Endothelial cell of umbilical vein (primary cell): ENCODE measurements around the gene TMEM106C. TPM values are rescaled to one million over a fixed set of nuclear protein-coding genes. Genes with fewer than 3 reads are reported as not detected.

Experiments
- BruUV-seq: library from RNA; stranded (reverse); fragments of 400-500 nt; replicated peaks from 2 replicates; lab custom pipeline; 2021; lab: Mats Ljungman, UMichigan
- CTCF ChIA-PET: fragments of 300-600, 350-600 bp; sonication (Branson Sonifier 250); formaldehyde crosslinking; loops from one replicate; lab custom pipeline; 2021; ENCODE audit warnings: antibody characterized with exemption, inconsistent platforms; lab: Charles Lee
- POLR2A ChIA-PET: fragments of 300-600, 350-600 bp; sonication (Branson Sonifier 250); formaldehyde crosslinking; loops from one replicate; lab custom pipeline; 2021; ENCODE audit warnings: antibody characterized with exemption, inconsistent platforms; lab: Charles Lee
- DNase-seq: peaks from one replicate; pipeline ENCODE4 v3.0.0-alpha.2; 2011; ENCODE audit warnings: low read depth, low spot score
- FAIRE-seq: peaks from 2 replicates; lab custom pipeline; 2011; peaks lifted over from hg19 to GRCh38; lab: Jason Lieb, UNC
- H2AFZ ChIP-seq: 2 replicates; pipeline ENCODE4 v1.6.0; 2012; ENCODE audit warnings: low read depth, low read length, control low read depth, inconsistent platforms
- H3K27ac ChIP-seq: 2 replicates; pipeline ENCODE4 v1.5.1; 2011; ENCODE audit warnings: low read depth, mild to moderate bottlenecking, control low read depth, low read length, moderate library complexity; ENCODE audit not compliant: insufficient read depth
- H3K27me3 ChIP-seq, 2 experiments: 2 replicates each; pipeline versions ENCODE4 v1.6.0 to v1.6.1; 2011; ENCODE audit warnings: low read length in 2 of 2, mixed read lengths in 1 of 2; ENCODE audit not compliant: control insufficient read depth in 2 of 2, insufficient read depth in 2 of 2
- H3K36me3 ChIP-seq, 2 experiments: 2 replicates in 1 of 2; 3 replicates in 1 of 2; pipeline ENCODE4 v1.5.1; 2011; ENCODE audit warnings: low read length in 2 of 2, mild to moderate bottlenecking in 1 of 2, moderate library complexity in 1 of 2; ENCODE audit not compliant: control insufficient read depth in 2 of 2, insufficient read depth in 2 of 2; ENCODE audit errors: extremely low read depth in 1 of 2
- H3K4me1 ChIP-seq: 3 replicates; pipeline ENCODE4 v1.5.1; 2011; ENCODE audit warnings: mild to moderate bottlenecking, low read length; ENCODE audit not compliant: control insufficient read depth, insufficient read depth; ENCODE audit errors: extremely low read depth
- H3K4me2 ChIP-seq: 2 replicates; pipeline ENCODE4 v1.6.1; 2011; ENCODE audit warnings: low read length, control low read depth, mixed read lengths; ENCODE audit not compliant: insufficient read depth
- H3K4me3 ChIP-seq, 3 experiments: fragments of 200-600 bp in 1 of 3; sonication (generic), shearing (Covaris generic) in 1 of 3; replicated peaks in 1 of 3; 2 replicates each; pipeline ENCODE4 v1.5.1; 2011 to 2016; ENCODE audit warnings: control low read depth in 3 of 3, low read length in 3 of 3, mild to moderate bottlenecking in 2 of 3, inconsistent platforms in 1 of 3, low read depth in 1 of 3, moderate library complexity in 1 of 3; ENCODE audit not compliant: insufficient read depth in 1 of 3
- H3K79me2 ChIP-seq: 2 replicates; pipeline ENCODE4 v1.6.0; 2012; ENCODE audit warnings: low read length, inconsistent platforms; ENCODE audit not compliant: control insufficient read depth, insufficient read depth
- H3K9ac ChIP-seq: replicated peaks from 2 replicates; pipeline ENCODE3; 2011; ENCODE audit warnings: low read length, control low read depth; ENCODE audit not compliant: insufficient read depth; ENCODE audit errors: extremely low read depth
- H3K9me1 ChIP-seq: replicated peaks from 3 replicates; pipeline ENCODE4 v1.6.0; 2011; ENCODE audit warnings: mild to moderate bottlenecking, low read length; ENCODE audit not compliant: control insufficient read depth, insufficient read depth; ENCODE audit errors: extremely low read depth
- H3K9me3 ChIP-seq: replicated peaks from 2 replicates; pipeline ENCODE4 v1.5.1; 2012; ENCODE audit warnings: low read length, inconsistent platforms; ENCODE audit not compliant: control insufficient read depth, insufficient read depth
- H4K20me1 ChIP-seq: replicated peaks from 2 replicates; pipeline ENCODE3; 2011; ENCODE audit warnings: mild to moderate bottlenecking, low read length; ENCODE audit not compliant: control insufficient read depth, insufficient read depth; ENCODE audit errors: extremely low read depth
- CTCF ChIP-seq, 2 donors: IDR thresholded peaks; 1 replicate in 1 of 2; 2 replicates in 1 of 2; pipeline ENCODE4 v1.5.1; 2011; ENCODE audit warnings: low read length in 2 of 2, mild to moderate bottlenecking in 2 of 2, moderate library complexity in 2 of 2, control low read depth in 1 of 2, inconsistent platforms in 1 of 2, low read depth in 1 of 2; ENCODE audit not compliant: insufficient read depth in 1 of 2; ENCODE audit errors: extremely low read depth in 1 of 2
- EZH2 ChIP-seq: IDR thresholded peaks from 2 replicates; pipeline ENCODE4 v1.6.1; 2012; ENCODE audit warnings: borderline replicate concordance, low read depth, mild to moderate bottlenecking, moderate library complexity, low read length, inconsistent platforms; ENCODE audit not compliant: severe bottlenecking
- FOS ChIP-seq: IDR thresholded peaks from 2 replicates; pipeline ENCODE4 v1.6.1; 2011; ENCODE audit warnings: mild to moderate bottlenecking, low read length, moderate library complexity, borderline replicate concordance; ENCODE audit not compliant: insufficient read depth
- GATA2 ChIP-seq: IDR thresholded peaks from 2 replicates; pipeline ENCODE4 v1.7.0; 2011; ENCODE audit warnings: low read depth, mild to moderate bottlenecking, moderate library complexity, mixed read lengths, low read length; ENCODE audit not compliant: insufficient read length, insufficient read depth
- JUN ChIP-seq: IDR thresholded peaks from 2 replicates; pipeline ENCODE4 v1.6.1; 2011; ENCODE audit warnings: borderline replicate concordance, low read depth; ENCODE audit not compliant: insufficient read length, insufficient read depth
- MYC ChIP-seq: IDR thresholded peaks from one replicate; pipeline ENCODE4 v1.6.1; 2011; ENCODE audit warnings: mild to moderate bottlenecking, low read depth, low read length
- POLR2A ChIP-seq: IDR thresholded peaks from 2 replicates; pipeline ENCODE4 v1.6.1; 2012; ENCODE audit warnings: low read depth, mild to moderate bottlenecking, control low read depth, low read length
- POLR2AphosphoS5 ChIP-seq: IDR thresholded peaks from 2 replicates; pipeline ENCODE4 v1.6.1; 2012; ENCODE audit warnings: low read depth, mild to moderate bottlenecking, control low read depth, low read length, moderate library complexity; ENCODE audit not compliant: insufficient read depth
- dilution Hi-C: fragments of 300-500 bp; cut with MboI; formaldehyde crosslinking; loops from one replicate; pipeline ENCODE4 v1.15.0; 2019; ENCODE audit warnings: low sequenced_read_pairs; ENCODE audit not compliant: extremely low pct_ligation_motif_present
- intact Hi-C: fragments of 100-400 bp; cut with micrococcal nuclease; formaldehyde crosslinking; loops from one replicate; pipeline ENCODE4 v1.10.0; 2022
- polyA plus RNA-seq, 4 experiments: library from polyadenylated mRNA; depleted of rRNA in 3 of 4; stranded (reverse) in 3 of 4; unstranded in 1 of 4; fragments of >200 nt; gene quantifications; 2 replicates each; pipeline versions ENCODE4 v1.2.1 to v1.2.3, GENCODE V29; 2011 to 2012; ENCODE audit warnings: missing spikeins in 1 of 4
- total RNA-seq: library from RNA; stranded (reverse); gene quantifications from 2 replicates; pipeline ENCODE4 v1.2.3, GENCODE V29; 2021

The TMEM106C gene
- total and polyA plus RNA-seq, 2 donors (not counting 3 experiments of a cell fraction or from before 2014, with no cell fraction given): 84.4 to 148 TPM

GRCh38 chr12:47950856-47951468 is 12.4 kb upstream of the TMEM106C start:
- no peaks in the 10 kb centered on the region for H3K9me3 ChIP-seq
- no peaks in the 10 kb centered on the region for H3K36me3 ChIP-seq
- H3K9me1 ChIP-seq: no peaks in the 10 kb centered on the region
- no peaks in the 10 kb centered on the region for H4K20me1 ChIP-seq
- dilution Hi-C loops: no loop called here
- H3K27ac ChIP-seq: no peak overlapping the region
- ChIA-PET CTCF (interaction anchor here (0.8 to 5.3 kb wide), 6 partner anchors 9 to 667 kb away, joined by 3 to 35 read pairs (median 4); partner anchors contain the start of gene TMEM106C), POLR2A (no interaction called here)
- no peak overlapping the region for H3K9ac ChIP-seq
- intact Hi-C loops: no loop called here
- no TSS peak for BruUV-seq
- no peak for TF ChIP-seq MYC
- no peak for TF ChIP-seq JUN
- TF ChIP-seq POLR2AphosphoS5: no peak
- no peak for TF ChIP-seq GATA2
- no peak for TF ChIP-seq EZH2
- no peak for TF ChIP-seq CTCF (IDR thresholded peaks at IDR 0.05; ENCODE audit: extremely low read depth in 1 of 2, insufficient read depth in 1 of 2, low read depth in 1 of 2, low read length in 2 of 2)
- TF ChIP-seq POLR2A: no peak
- no peak for TF ChIP-seq FOS
- FAIRE-seq (peak; percentile 38), DNase-seq (no peak)
- no peak overlapping the region for H3K4me2 ChIP-seq
- H3K27me3 ChIP-seq: peaks cover 2 to 13% of the 10 kb centered on the region in 2 experiments
- no peak overlapping the region for H2AFZ ChIP-seq
- no peaks in the 10 kb centered on the region for H3K4me1 ChIP-seq
- H3K4me3 ChIP-seq: no peak overlapping the region
- no peaks in the 10 kb centered on the region for H3K79me2 ChIP-seq
